K562 (cell line): ENCODE measurements around the gene CALCOCO2. TPM values are rescaled to one million over a fixed set of nuclear protein-coding genes. Genes with fewer than 3 reads are reported as not detected.

ENCODE experiments used
- ARNT ChIP-seq, 2 experiments: fragments of 450-650 bp; IDR thresholded peaks; 2 replicates each; pipeline ENCODE4 v1.6.1; 2016; ENCODE audit warnings: mild to moderate bottlenecking in 1 of 2
- EWSR1 ChIP-seq: fragments of 450-650 bp; IDR thresholded peaks from 2 replicates; pipeline ENCODE4 v1.6.1; 2018; ENCODE audit warnings: borderline replicate concordance, mild to moderate bottlenecking, low read depth, moderate library complexity; ENCODE audit not compliant: partially characterized antibody
- GTF2E2 ChIP-seq: fragments of 200-800 bp; sonication (Bioruptor generic); IDR thresholded peaks from 2 replicates; pipeline ENCODE4 v1.6.1; 2016; ENCODE audit warnings: missing genetic modification characterization, missing compliant biosample characterization
- HDAC2 ChIP-seq: fragments of 450-650 bp; IDR thresholded peaks from 2 replicates; pipeline ENCODE4 v1.6.1; 2016; ENCODE audit warnings: mild to moderate bottlenecking
- NCOR1 ChIP-seq: fragments of 450-650 bp; IDR thresholded peaks from 2 replicates; pipeline ENCODE4 v1.6.1; 2016; ENCODE audit warnings: mild to moderate bottlenecking, moderate library complexity
- POLR2AphosphoS5 ChIP-seq: IDR thresholded peaks from 2 replicates; pipeline ENCODE4 v1.6.1; 2011; ENCODE audit warnings: mild to moderate bottlenecking, low read depth, low read length, moderate library complexity; ENCODE audit not compliant: control insufficient read depth, insufficient read depth
- SIN3A ChIP-seq, 2 experiments: fragments of 150-350 bp in 1 of 2; IDR thresholded peaks; 2 replicates each; pipeline ENCODE4 v1.6.1; 2011 to 2016; ENCODE audit warnings: borderline replicate concordance in 2 of 2, low read depth in 2 of 2, low read length in 2 of 2, mild to moderate bottlenecking in 2 of 2, moderate library complexity in 2 of 2; ENCODE audit not compliant: control insufficient read depth in 1 of 2
- ZNF263 ChIP-seq: sonication (generic); formaldehyde crosslinking; IDR thresholded peaks from 2 replicates; pipeline ENCODE4 v1.8.0; 2022; ENCODE audit warnings: mild to moderate bottlenecking, missing genetic modification reagents, borderline replicate concordance
- ZNF780A ChIP-seq: fragments of 250-450 bp; sonication (Bioruptor Pico); IDR thresholded peaks from 2 replicates; pipeline ENCODE4 v1.5.0; 2021; ENCODE audit warnings: mild to moderate bottlenecking
- polyA plus RNA-seq, 8 experiments: library from polyadenylated mRNA; depleted of rRNA in 4 of 8; stranded (reverse) in 5 of 8; unstranded in 3 of 8; fragments of >200 nt; fragmentation: Nextera tagmentation in 2 of 8; fragmentation: Illumina TruSeq in 1 of 8; extraction: Ambion mirVana in 2 of 8; extraction: Trizol in 1 of 8; gene quantifications; 2 replicates each; pipeline versions ENCODE4 v1.2.1 to v1.2.3, GENCODE V29; 2011 to 2014; ENCODE audit warnings: inconsistent platforms in 1 of 8, missing spikeins in 1 of 8
- total RNA-seq, 7 experiments: library from RNA; depleted of rRNA in 6 of 7; stranded (reverse); fragments of >200 nt in 6 of 7; fragmentation: Illumina TruSeq in 2 of 7; extraction: Trizol in 2 of 7; gene quantifications; 2 replicates each; pipeline versions ENCODE4 v1.2.1 to v1.2.3, GENCODE V29; 2011 to 2021; ENCODE audit warnings: low replicate concordance in 1 of 7
- TF ChIP-seq, protein P1 (sequence below): fragments of 450-650 bp; IDR thresholded peaks from 2 replicates; pipeline ENCODE4 v1.6.1; 2018; ENCODE audit not compliant: partially characterized antibody
- TF ChIP-seq, protein P2 (sequence below), 2 experiments: fragments of 150-350 bp in 1 of 2; IDR thresholded peaks; 2 replicates each; pipeline ENCODE4 v1.6.1; 2012 to 2016; ENCODE audit warnings: low read depth in 2 of 2, low read length in 2 of 2, mild to moderate bottlenecking in 1 of 2, moderate library complexity in 1 of 2
- TF ChIP-seq, protein P3 (sequence below): fragments of 450-650 bp; IDR thresholded peaks from 2 replicates; pipeline ENCODE4 v1.6.1; 2017; ENCODE audit warnings: antibody characterized with exemption
- TF ChIP-seq, protein P4 (sequence below): sonication (generic); formaldehyde crosslinking; IDR thresholded peaks from 2 replicates; pipeline ENCODE4 v1.8.0; 2022; ENCODE audit warnings: mild to moderate bottlenecking, missing genetic modification reagents
- TF ChIP-seq, protein P5 (sequence below): fragments of 250-450 bp; sonication (Bioruptor Pico); IDR thresholded peaks from 2 replicates; pipeline ENCODE4 v1.4.0; 2020; ENCODE audit warnings: mild to moderate bottlenecking

The CALCOCO2 gene
- total and polyA plus RNA-seq, 9 of the 15 experiments (the other 6 are each of a cell fraction or from before 2014, with no cell fraction given): 24.1 to 87.3 (median 67.5) TPM

DNA sequence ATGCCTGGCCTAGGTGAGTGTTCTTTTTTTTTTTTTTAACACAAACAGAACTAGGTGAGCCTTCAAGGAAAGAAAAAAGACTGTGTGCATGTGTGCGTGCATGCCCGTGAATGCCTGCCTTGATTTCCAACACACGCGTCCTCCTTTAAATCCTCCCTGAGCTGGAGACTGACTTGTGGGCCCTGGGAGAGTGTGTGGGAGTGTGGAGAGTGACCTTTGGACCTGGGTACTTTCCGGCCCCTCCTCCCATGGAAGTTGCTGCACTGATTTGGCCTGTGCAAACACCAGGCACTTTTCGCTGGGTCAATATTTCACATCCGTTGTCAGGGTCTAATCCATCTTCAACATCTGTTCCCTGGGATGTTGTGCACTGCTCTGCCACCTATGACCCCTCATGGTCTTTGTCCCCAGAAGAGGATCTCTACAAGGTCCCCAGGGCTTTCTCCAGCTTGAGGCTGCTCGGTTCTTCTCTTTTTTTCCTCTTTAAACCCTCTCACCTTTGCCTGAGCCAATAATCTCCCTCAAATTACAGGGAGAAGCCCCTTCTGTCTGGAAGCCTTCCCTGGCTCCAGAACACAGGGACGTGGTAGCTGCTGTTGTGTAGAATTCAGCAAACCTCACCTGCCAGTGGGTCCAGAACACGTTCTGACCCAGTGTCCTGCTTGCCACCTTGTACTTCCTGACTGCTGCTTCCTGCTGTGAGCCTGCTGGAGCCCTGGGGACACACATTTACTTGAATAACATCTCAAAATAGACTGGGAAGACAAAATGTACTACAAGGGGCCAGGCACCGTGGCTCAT lies 40.9 kb downstream of the CALCOCO2 start (continued):
- TF ChIP-seq, protein P1, sequence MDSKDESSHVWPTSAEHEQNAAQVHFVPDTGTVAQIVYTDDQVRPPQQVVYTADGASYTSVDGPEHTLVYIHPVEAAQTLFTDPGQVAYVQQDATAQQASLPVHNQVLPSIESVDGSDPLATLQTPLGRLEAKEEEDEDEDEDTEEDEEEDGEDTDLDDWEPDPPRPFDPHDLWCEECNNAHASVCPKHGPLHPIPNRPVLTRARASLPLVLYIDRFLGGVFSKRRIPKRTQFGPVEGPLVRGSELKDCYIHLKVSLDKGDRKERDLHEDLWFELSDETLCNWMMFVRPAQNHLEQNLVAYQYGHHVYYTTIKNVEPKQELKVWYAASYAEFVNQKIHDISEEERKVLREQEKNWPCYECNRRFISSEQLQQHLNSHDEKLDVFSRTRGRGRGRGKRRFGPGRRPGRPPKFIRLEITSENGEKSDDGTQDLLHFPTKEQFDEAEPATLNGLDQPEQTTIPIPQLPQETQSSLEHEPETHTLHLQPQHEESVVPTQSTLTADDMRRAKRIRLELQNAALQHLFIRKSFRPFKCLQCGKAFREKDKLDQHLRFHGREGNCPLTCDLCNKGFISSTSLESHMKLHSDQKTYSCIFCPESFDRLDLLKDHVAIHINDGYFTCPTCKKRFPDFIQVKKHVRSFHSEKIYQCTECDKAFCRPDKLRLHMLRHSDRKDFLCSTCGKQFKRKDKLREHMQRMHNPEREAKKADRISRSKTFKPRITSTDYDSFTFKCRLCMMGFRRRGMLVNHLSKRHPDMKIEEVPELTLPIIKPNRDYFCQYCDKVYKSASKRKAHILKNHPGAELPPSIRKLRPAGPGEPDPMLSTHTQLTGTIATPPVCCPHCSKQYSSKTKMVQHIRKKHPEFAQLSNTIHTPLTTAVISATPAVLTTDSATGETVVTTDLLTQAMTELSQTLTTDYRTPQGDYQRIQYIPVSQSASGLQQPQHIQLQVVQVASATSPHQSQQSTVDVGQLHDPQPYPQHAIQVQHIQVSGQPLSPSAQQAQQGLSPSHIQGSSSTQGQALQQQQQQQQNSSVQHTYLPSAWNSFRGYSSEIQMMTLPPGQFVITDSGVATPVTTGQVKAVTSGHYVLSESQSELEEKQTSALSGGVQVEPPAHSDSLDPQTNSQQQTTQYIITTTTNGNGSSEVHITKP: no peak
- TF ChIP-seq ZNF780A (no peak), ARNT (IDR thresholded peaks at IDR 0.05) (no peak), SIN3A (IDR thresholded peaks at IDR 0.05; ENCODE audit: borderline replicate concordance in 2 of 2, control insufficient read depth in 1 of 2, low read depth in 2 of 2, low read length in 2 of 2) (no peak), HDAC2 (peak; percentile 84; the same call in 1 of the 2 replicates), POLR2AphosphoS5 (0 out of 2 replicates have a peak, but pooled peaks have one; percentile 34), ZNF263 (CRISPR knock-in tag) (0 out of 2 replicates have a peak, but pooled peaks have one; percentile 32), NCOR1 (peak; percentile 64), EWSR1 (no peak), GTF2E2 (no peak)
- TF ChIP-seq, protein P2, sequence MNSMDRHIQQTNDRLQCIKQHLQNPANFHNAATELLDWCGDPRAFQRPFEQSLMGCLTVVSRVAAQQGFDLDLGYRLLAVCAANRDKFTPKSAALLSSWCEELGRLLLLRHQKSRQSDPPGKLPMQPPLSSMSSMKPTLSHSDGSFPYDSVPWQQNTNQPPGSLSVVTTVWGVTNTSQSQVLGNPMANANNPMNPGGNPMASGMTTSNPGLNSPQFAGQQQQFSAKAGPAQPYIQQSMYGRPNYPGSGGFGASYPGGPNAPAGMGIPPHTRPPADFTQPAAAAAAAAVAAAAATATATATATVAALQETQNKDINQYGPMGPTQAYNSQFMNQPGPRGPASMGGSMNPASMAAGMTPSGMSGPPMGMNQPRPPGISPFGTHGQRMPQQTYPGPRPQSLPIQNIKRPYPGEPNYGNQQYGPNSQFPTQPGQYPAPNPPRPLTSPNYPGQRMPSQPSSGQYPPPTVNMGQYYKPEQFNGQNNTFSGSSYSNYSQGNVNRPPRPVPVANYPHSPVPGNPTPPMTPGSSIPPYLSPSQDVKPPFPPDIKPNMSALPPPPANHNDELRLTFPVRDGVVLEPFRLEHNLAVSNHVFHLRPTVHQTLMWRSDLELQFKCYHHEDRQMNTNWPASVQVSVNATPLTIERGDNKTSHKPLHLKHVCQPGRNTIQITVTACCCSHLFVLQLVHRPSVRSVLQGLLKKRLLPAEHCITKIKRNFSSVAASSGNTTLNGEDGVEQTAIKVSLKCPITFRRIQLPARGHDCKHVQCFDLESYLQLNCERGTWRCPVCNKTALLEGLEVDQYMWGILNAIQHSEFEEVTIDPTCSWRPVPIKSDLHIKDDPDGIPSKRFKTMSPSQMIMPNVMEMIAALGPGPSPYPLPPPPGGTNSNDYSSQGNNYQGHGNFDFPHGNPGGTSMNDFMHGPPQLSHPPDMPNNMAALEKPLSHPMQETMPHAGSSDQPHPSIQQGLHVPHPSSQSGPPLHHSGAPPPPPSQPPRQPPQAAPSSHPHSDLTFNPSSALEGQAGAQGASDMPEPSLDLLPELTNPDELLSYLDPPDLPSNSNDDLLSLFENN (IDR thresholded peaks at IDR 0.05; ENCODE audit: low read depth in 2 of 2, low read length in 2 of 2): peak in 1 of 2 experiments; percentile 69; a peak in 2 of 4 replicates
- TF ChIP-seq, protein P3, sequence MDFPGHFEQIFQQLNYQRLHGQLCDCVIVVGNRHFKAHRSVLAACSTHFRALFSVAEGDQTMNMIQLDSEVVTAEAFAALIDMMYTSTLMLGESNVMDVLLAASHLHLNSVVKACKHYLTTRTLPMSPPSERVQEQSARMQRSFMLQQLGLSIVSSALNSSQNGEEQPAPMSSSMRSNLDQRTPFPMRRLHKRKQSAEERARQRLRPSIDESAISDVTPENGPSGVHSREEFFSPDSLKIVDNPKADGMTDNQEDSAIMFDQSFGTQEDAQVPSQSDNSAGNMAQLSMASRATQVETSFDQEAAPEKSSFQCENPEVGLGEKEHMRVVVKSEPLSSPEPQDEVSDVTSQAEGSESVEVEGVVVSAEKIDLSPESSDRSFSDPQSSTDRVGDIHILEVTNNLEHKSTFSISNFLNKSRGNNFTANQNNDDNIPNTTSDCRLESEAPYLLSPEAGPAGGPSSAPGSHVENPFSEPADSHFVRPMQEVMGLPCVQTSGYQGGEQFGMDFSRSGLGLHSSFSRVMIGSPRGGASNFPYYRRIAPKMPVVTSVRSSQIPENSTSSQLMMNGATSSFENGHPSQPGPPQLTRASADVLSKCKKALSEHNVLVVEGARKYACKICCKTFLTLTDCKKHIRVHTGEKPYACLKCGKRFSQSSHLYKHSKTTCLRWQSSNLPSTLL: no peak
- TF ChIP-seq, protein P4, sequence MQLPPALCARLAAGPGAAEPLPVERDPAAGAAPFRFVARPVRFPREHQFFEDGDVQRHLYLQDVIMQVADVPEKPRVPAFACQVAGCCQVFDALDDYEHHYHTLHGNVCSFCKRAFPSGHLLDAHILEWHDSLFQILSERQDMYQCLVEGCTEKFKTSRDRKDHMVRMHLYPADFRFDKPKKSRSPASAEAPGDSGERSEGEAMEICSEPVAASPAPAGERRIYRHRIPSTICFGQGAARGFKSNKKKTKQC (CRISPR knock-in tag): no peak
- TF ChIP-seq, protein P5, sequence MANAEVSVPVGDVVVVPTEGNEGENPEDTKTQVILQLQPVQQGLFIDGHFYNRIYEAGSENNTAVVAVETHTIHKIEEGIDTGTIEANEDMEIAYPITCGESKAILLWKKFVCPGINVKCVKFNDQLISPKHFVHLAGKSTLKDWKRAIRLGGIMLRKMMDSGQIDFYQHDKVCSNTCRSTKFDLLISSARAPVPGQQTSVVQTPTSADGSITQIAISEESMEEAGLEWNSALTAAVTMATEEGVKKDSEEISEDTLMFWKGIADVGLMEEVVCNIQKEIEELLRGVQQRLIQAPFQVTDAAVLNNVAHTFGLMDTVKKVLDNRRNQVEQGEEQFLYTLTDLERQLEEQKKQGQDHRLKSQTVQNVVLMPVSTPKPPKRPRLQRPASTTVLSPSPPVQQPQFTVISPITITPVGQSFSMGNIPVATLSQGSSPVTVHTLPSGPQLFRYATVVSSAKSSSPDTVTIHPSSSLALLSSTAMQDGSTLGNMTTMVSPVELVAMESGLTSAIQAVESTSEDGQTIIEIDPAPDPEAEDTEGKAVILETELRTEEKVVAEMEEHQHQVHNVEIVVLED (CRISPR knock-in tag): no peak
